Nephron (organoid): ENCODE results near the gene SLC8A3.

ENCODE experiments used
- H3K27ac Mint-ChIP-seq, 3 experiments: 2 replicates each; pipeline ENCODE4 v1.8.0; 2020; ENCODE audit warnings: mixed read lengths in 3 of 3, mild to moderate bottlenecking in 2 of 3, moderate library complexity in 1 of 3
- H3K27me3 Mint-ChIP-seq: 2 replicates; pipeline ENCODE4 v1.8.0; 2021; ENCODE audit warnings: low read depth, mild to moderate bottlenecking, moderate library complexity, mixed read lengths
- H3K36me3 Mint-ChIP-seq: 2 replicates; pipeline ENCODE4 v1.8.0; 2020; ENCODE audit warnings: low read depth, mixed read lengths
- H3K4me1 Mint-ChIP-seq: 2 replicates; pipeline ENCODE4 v1.8.0; 2020; ENCODE audit warnings: mixed read lengths
- H3K4me3 Mint-ChIP-seq, 3 experiments: 2 replicates each; pipeline ENCODE4 v1.8.0; 2020; ENCODE audit warnings: mild to moderate bottlenecking in 3 of 3, mixed read lengths in 3 of 3, moderate library complexity in 2 of 3
- H3K9me3 Mint-ChIP-seq: 2 replicates; pipeline ENCODE4 v1.8.0; 2020; ENCODE audit warnings: mixed read lengths
- CTCF ChIP-seq, 3 experiments: fragments of 200-600 bp; sonication (generic); IDR thresholded peaks; one replicate each; pipeline ENCODE4 v1.5.0; 2021; ENCODE audit warnings: antibody characterized with exemption in 3 of 3; ENCODE audit not compliant: unreplicated experiment in 3 of 3

Gene SLC8A3

GRCh38 chr14:70149596-70150165 is 39.1 kb downstream of the SLC8A3 start:
- no peaks in the 10 kb centered on the region for H3K4me1 Mint-ChIP-seq
- H3K9me3 Mint-ChIP-seq = no peaks in the 10 kb centered on the region
- no peak overlapping the region for H3K27ac Mint-ChIP-seq
- no peak for TF ChIP-seq CTCF (IDR thresholded peaks at IDR 0.05; ENCODE audit: unreplicated experiment in 3 of 3)
- H3K27me3 Mint-ChIP-seq = peaks cover 23% of the 10 kb centered on the region
- no peak overlapping the region for H3K4me3 Mint-ChIP-seq
- no peaks in the 10 kb centered on the region for H3K36me3 Mint-ChIP-seq

- Mint-ChIP-seq H3K9me3 (no peaks in the 10 kb centered on the region), H3K27me3 (peaks cover 23% of the 10 kb centered on the region), H3K4me1 (no peaks in the 10 kb centered on the region), H3K4me3 (no peak overlapping the region), H3K36me3 (no peaks in the 10 kb centered on the region), H3K27ac (no peak overlapping the region)
- no peak for TF ChIP-seq CTCF (IDR thresholded peaks at IDR 0.05; ENCODE audit: unreplicated experiment in 3 of 3)
Observed at GRCh38 chr14:70148911-70149595, 39.7 kb downstream of the SLC8A3 start.

DNA sequence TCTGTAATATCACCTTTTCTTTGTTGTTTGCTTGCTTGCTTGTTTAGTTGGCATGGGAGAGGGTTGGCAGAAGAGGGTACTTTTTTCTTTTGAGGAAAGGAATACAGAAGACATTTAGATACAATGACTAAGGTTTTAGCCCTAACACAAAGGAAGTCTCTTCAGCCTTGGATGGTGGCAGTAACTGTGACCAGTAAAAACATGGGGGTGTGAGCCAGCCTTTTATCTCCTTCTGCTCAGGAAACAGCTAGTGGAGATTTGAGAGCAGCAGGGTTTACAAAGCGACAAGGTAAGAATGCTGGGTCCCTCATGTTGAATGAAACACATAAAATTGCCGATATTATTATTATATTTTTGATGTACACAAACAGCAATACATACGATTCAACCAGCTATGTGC is 40.4 kb downstream of the SLC8A3 start:
- H3K27ac Mint-ChIP-seq = no peak overlapping the region
- H3K9me3 Mint-ChIP-seq = no peaks in the 10 kb centered on the region
- TF ChIP-seq CTCF (IDR thresholded peaks at IDR 0.05; ENCODE audit: unreplicated experiment in 3 of 3) = no peak
- peaks cover 23% of the 10 kb centered on the region for H3K27me3 Mint-ChIP-seq
- no peaks in the 10 kb centered on the region for H3K4me1 Mint-ChIP-seq
- H3K36me3 Mint-ChIP-seq = no peaks in the 10 kb centered on the region
- H3K4me3 Mint-ChIP-seq = no peak overlapping the region

GRCh38 chr14:70144046-70144445 is 44.7 kb downstream of the SLC8A3 start:
- peaks cover 31% of the 10 kb centered on the region for H3K27me3 Mint-ChIP-seq
- H3K4me1 Mint-ChIP-seq = no peaks in the 10 kb centered on the region
- TF ChIP-seq CTCF (IDR thresholded peaks at IDR 0.05; ENCODE audit: unreplicated experiment in 3 of 3) = no peak
- no peaks in the 10 kb centered on the region for H3K36me3 Mint-ChIP-seq
- no peak overlapping the region for H3K27ac Mint-ChIP-seq
- no peak overlapping the region for H3K4me3 Mint-ChIP-seq
- H3K9me3 Mint-ChIP-seq = no peaks in the 10 kb centered on the region

DNA sequence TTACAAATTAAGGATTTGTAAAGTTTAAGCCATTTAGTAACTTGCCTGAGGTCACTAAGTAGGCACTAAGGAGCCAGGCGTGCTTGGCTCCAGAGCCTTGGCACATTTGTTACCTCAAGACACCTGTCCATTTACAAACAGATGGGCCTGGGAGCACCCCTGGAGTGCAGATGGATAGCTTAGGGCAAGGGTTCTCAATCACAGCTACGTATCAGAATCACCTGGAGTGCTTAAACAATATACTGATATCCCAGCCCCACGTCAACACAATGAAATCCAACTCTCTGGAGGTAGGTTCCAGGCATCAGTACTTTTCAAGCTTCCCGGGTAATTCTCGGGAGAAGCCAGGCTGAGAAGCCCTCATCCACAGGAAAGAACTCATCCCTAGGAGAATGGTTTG is 45.4 kb downstream of the SLC8A3 start:
- H3K27me3 Mint-ChIP-seq = peaks cover 36% of the 10 kb centered on the region
- TF ChIP-seq CTCF (IDR thresholded peaks at IDR 0.05; ENCODE audit: unreplicated experiment in 3 of 3) = no peak
- H3K4me1 Mint-ChIP-seq = no peaks in the 10 kb centered on the region
- no peaks in the 10 kb centered on the region for H3K9me3 Mint-ChIP-seq
- H3K36me3 Mint-ChIP-seq = no peaks in the 10 kb centered on the region
- H3K27ac Mint-ChIP-seq = no peak overlapping the region
- H3K4me3 Mint-ChIP-seq = no peak overlapping the region

DNA sequence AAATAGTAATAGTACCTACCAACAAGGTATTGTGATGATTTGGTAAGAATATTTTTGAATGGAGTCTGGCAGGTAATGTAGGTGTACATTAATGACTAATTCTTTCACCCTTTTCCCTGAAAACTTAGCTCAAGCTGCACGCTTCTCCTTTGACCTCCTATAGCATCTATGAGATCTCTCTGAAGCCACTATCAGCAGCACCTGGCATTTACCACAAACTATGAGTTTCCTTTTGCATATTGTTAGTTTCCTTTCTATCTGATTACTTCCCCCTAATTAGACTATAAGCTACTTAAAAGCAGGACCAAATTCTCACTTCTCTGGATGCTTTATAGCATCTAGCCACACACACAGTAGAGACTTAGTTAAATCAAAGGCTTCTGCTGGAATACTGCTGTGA is 48.1 kb downstream of the SLC8A3 start:
- Mint-ChIP-seq H3K4me1 (no peaks in the 10 kb centered on the region), H3K36me3 (no peaks in the 10 kb centered on the region), H3K4me3 (no peak overlapping the region), H3K27me3 (peaks cover 28% of the 10 kb centered on the region), H3K9me3 (no peaks in the 10 kb centered on the region), H3K27ac (no peak overlapping the region)
- no peak for TF ChIP-seq CTCF (IDR thresholded peaks at IDR 0.05; ENCODE audit: unreplicated experiment in 3 of 3)
